Cardiac septum (tissue), 1 donor: ENCODE data around the gene TAGLN2. TPM values are rescaled to one million over a fixed set of nuclear protein-coding genes. Genes with fewer than 3 reads are reported as not detected.
A peak's percentile ranks its signal among the peaks of the same experiment; 100 is the strongest.

Experiments
- DNase-seq: peaks from one replicate; pipeline ENCODE4 v3.0.0-alpha.2; 2020; ENCODE audit warnings: low spot score
- intact Hi-C: fragments of 100-400 bp; cut with DNase I; formaldehyde crosslinking; loops from one replicate; pipeline ENCODE4 v1.14.0; 2022
- total RNA-seq: library from RNA; stranded (reverse); fragmentation: NEBNext Ultra II Directional; extraction: Animal tissue kit (Norgen Biotek cat#: 25700); gene quantifications from one replicate; pipeline ENCODE4 v1.2.1, GENCODE V29; 2021
- donor health status: DM: no; HTN: no; CAD: no.

The TAGLN2 gene
- total RNA-seq, 1 donor from 2014 or later = 103 TPM

GRCh38 chr1:159889821-159890252 lies 35.5 kb downstream of the TAGLN2 start:
- intact Hi-C loops = loop anchor here (1.0 kb wide), 1 partner anchor 35 kb away; the partner anchor contains the start of gene TAGLN2
- DNase-seq = no peak

- intact Hi-C loops = no loop called here
- DNase-seq = no peak
Observed at GRCh38 chr1:159889202-159889601, 36.1 kb downstream of the TAGLN2 start.

- intact Hi-C loops = no loop called here
- no peak for DNase-seq
Observed at GRCh38 chr1:159884296-159884695, 41.0 kb downstream of the TAGLN2 start.

- no peak for DNase-seq
- intact Hi-C loops = no loop called here
Observed at GRCh38 chr1:159883134-159883533, 42.2 kb downstream of the TAGLN2 start.

- no peak for DNase-seq
- intact Hi-C loops = no loop called here
Observed at GRCh38 chr1:159882527-159882862, 42.8 kb downstream of the TAGLN2 start.

GRCh38 chr1:159881622-159882526 lies 43.4 kb downstream of the TAGLN2 start:
- intact Hi-C loops = no loop called here

GRCh38 chr1:159880430-159880829 lies 44.9 kb downstream of the TAGLN2 start:
- intact Hi-C loops = no loop called here
- no peak for DNase-seq

More at GRCh38 chr1:159881622-159882526, 43.4 kb downstream of the TAGLN2 start:
- DNase-seq = peak; percentile 81

- intact Hi-C loops = no loop called here
- no peak for DNase-seq
Observed at GRCh38 chr1:159879977-159880376, 45.3 kb downstream of the TAGLN2 start.

GRCh38 chr1:159879136-159879535 lies 46.2 kb downstream of the TAGLN2 start:
- intact Hi-C loops = no loop called here

GRCh38 chr1:159877695-159878444 lies 47.4 kb downstream of the TAGLN2 start:
- intact Hi-C loops = no loop called here
- DNase-seq = no peak

More at GRCh38 chr1:159879136-159879535, 46.2 kb downstream of the TAGLN2 start:
- no peak for DNase-seq

- DNase-seq = no peak
- intact Hi-C loops = no loop called here
Observed at GRCh38 chr1:159873530-159874143, 51.7 kb downstream of the TAGLN2 start.

GRCh38 chr1:159872891-159873290 lies 52.4 kb downstream of the TAGLN2 start:
- intact Hi-C loops = no loop called here

GRCh38 chr1:159870704-159871103 lies 54.6 kb downstream of the TAGLN2 start:
- intact Hi-C loops = no loop called here
- no peak for DNase-seq

More at GRCh38 chr1:159872891-159873290, 52.4 kb downstream of the TAGLN2 start:
- no peak for DNase-seq

GRCh38 chr1:159869607-159870006 lies 55.7 kb downstream of the TAGLN2 start:
- DNase-seq = no peak
- intact Hi-C loops = no loop called here

- no peak for DNase-seq
- intact Hi-C loops = no loop called here
Observed at GRCh38 chr1:159869173-159869572, 56.1 kb downstream of the TAGLN2 start.

- DNase-seq = no peak
- intact Hi-C loops = no loop called here
Observed at GRCh38 chr1:159868766-159869165, 56.5 kb downstream of the TAGLN2 start.
